ENCODE data around the gene RARA.

The RARA gene

GRCh38 chr17:40350689-40351358 is 41.8 kb downstream of the RARA start:
- Histone ChIP-seq H3K27ac (peak overlapping the region in 13 of 21 experiments; percentile 1 to 91 (median 67)), H3K4me3 (no peak overlapping the region)

GRCh38 chr17:40351359-40352236 is 42.6 kb downstream of the RARA start:
- no peak overlapping the region for H3K4me3 ChIP-seq

DNA sequence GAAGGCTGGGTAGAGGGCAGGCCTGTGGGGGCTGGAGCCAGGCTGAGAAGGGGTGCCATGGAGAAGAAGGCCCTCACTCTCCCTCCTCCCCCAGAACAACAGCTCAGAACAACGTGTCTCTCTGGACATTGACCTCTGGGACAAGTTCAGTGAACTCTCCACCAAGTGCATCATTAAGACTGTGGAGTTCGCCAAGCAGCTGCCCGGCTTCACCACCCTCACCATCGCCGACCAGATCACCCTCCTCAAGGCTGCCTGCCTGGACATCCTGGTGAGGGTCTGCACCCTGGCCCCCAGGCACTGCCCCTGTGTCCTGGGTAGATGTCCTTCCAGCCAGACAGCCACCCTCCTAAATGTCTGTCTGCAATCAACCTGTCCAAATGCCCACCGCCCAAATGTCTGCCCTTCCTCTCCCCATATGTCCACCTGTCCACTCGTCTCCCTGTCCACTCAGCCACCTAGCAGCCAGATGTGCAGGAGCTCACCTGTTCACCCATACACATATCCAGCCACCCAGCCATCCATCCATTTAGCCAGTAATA is 43.3 kb downstream of the RARA start:
- Histone ChIP-seq H3K27ac (peak overlapping the region in 3 of 21 experiments; percentile 7 to 91 (median 31)), H3K4me3 (no peak overlapping the region)

More at GRCh38 chr17:40351359-40352236, 42.6 kb downstream of the RARA start:
- H3K27ac ChIP-seq, result peak overlapping the region in 7 of 21 experiments; percentile 2 to 91 (median 38)

DNA sequence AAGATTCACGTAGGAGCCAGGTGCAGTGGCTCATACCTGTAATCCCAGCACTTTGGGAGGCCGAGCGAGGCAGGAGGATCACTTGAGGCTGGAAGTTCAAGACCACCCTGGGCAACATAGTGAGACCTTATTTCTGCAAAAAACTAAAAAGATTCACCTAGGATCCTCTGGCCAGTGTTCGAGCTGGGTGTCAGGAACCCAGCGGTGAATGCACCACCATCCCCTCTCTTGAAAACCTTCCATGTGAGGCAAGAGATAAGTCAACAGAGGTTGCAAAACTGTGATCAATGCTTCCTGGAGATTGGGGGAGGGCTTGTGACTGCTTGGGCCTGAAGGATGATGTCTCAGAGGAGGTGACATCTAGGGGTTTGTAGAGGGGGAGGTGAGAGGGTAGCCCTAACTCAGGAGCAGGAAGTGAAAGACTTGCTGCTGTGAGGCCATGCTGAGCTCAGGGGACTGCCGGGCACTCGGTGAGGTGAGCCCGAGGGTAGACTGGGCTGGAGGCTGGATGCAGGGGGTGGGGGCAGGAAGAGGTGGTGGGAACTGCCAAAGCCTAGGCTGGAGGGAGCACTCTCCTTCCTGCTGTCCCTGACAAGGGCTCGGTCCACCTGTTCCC is 43.9 kb downstream of the RARA start:
- H3K4me3 ChIP-seq, result no peak overlapping the region
- peak overlapping the region in 1 of 21 experiments; percentile 41 for H3K27ac ChIP-seq

GRCh38 chr17:40354221-40355122 is 45.5 kb downstream of the RARA start:
- Histone ChIP-seq H3K4me3 (no peak overlapping the region), H3K27ac (peak overlapping the region in 4 of 21 experiments; percentile 28 to 46 (median 34))

GRCh38 chr17:40355123-40355803 is 46.3 kb downstream of the RARA start:
- H3K4me3 ChIP-seq, result no peak overlapping the region
- H3K27ac ChIP-seq, result peak overlapping the region in 6 of 21 experiments; percentile 24 to 46 (median 31)

DNA sequence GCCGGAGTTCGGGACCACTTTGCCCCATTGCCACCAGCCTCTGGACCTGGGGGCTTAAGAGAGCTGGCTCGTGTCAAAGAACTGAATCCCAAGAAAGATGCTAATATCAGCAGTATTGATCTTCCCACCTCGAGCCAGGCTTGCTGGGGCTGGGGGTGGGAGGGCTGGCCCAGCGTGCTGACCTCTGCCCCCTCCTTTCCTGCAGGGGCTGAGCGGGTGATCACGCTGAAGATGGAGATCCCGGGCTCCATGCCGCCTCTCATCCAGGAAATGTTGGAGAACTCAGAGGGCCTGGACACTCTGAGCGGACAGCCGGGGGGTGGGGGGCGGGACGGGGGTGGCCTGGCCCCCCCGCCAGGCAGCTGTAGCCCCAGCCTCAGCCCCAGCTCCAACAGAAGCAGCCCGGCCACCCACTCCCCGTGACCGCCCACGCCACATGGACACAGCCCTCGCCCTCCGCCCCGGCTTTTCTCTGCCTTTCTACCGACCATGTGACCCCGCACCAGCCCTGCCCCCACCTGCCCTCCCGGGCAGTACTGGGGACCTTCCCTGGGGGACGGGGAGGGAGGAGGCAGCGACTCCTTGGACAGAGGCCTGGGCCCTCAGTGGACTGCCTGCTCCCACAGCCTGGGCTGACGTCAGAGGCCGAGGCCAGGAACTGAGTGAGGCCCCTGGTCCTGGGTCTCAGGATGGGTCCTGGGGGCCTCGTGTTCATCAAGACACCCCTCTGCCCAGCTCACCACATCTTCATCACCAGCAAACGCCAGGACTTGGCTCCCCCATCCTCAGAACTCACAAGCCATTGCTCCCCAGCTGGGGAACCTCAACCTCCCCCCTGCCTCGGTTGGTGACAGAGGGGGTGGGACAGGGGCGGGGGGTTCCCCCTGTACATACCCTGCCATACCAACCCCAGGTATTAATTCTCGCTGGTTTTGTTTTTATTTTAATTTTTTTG is 47.1 kb downstream of the RARA start:
- H3K4me3 ChIP-seq, result no peak overlapping the region
- peak overlapping the region in 4 of 21 experiments; percentile 16 to 47 (median 26) for H3K27ac ChIP-seq

- peak overlapping the region in 8 of 21 experiments; percentile 2 to 54 (median 41) for H3K27ac ChIP-seq
- no peak overlapping the region for H3K4me3 ChIP-seq
Measured at GRCh38 chr17:40356990-40357881, 48.3 kb downstream of the RARA start.

- H3K27ac ChIP-seq, result peak overlapping the region in 4 of 21 experiments; percentile 2 to 54 (median 52)
- no peak overlapping the region for H3K4me3 ChIP-seq
Measured at GRCh38 chr17:40358323-40359038, 49.5 kb downstream of the RARA start.

GRCh38 chr17:40360091-40360490 is 51.1 kb downstream of the RARA start:
- Histone ChIP-seq H3K27ac (no peak overlapping the region), H3K4me3 (no peak overlapping the region)

- Histone ChIP-seq H3K4me3 (no peak overlapping the region), H3K27ac (no peak overlapping the region)
Measured at GRCh38 chr17:40361063-40361924, 52.3 kb downstream of the RARA start.

DNA sequence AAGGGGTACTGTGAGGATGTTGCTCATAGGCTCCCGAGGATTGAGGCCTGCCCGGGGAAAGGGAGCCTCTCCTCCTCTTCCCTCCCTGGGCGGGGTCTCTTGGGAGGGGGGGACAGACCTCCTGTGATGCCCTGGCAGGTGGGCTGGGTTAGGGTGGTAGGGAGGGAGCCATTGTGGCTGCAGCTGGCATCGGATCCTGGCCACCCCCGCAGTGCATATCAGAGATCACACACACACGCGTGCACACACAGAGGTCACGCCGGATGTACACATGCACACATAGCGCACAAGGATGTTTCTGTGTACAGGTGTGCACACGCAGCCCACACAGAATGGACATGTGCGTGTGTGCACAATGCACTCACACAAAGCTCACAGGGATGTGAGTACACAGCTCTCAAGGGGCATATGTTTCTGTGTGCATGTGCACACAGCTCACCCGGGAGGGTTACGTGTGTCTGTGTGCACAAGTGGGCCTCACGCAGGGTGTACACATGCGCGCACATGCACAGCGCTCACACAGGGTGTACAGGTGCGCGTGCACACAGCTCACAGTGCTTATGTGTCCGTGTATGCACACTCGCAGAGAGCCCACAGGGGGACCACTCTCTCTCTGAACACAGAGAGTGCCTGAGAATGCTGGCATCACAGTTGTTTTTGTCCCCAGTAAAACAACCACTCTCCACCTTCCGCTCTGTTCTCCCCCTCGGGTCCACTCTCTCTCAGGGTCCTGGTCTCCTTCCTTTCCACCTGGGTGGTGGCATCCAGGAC is 53.1 kb downstream of the RARA start:
- Histone ChIP-seq H3K27ac (peak overlapping the region in 1 of 21 experiments; percentile 55), H3K4me3 (peak overlapping the region in 6 of 7 experiments; percentile 38 to 60 (median 49))

DNA sequence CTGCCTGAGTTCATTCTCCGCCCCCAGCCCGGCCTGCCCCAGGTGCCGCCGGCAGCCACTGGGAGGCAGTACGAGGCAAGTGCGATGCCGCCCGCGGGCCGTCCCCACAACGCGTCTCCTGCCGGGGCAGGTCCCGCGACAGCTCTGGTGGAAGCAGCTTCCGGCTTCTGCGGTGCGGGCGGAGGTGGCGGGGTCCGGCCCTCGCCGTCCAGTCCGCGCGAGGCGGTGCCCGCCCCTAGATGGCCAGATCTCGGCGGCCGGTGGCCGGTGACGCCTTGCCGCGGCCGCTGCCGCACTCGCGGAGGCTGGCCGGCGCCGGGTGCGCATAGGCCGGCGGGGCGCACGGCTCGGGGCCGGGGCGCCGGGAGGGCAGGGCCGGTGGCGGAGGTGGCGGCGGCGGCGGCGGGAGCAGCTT is 53.7 kb downstream of the RARA start:
- Histone ChIP-seq H3K4me3 (peak overlapping the region; percentile 38 to 60 (median 49)), H3K27ac (peak overlapping the region in 5 of 21 experiments; percentile 4 to 55 (median 46))

All from skin epidermis (tissue), 12 donors.